Activated naive CD4-positive, alpha-beta T cell (primary cell): ENCODE measurements around the gene VPS33B.
"Not testable (repeated sequence)": the region's sequence is repeated elsewhere in the genome, so short reads cannot be mapped to it uniquely, and the experiment has no call there.

Experiments used
- DNase-seq, 4 experiments: peaks; one replicate each; lab custom pipeline; 2025; lab: John Stamatoyannopoulos, UW

VPS33B gene

GRCh38 chr15:91022075-91022831 is at the start of gene VPS33B:
Gene VPS33B (minus strand): TSS chr15:91022594. CDS start chr15:91022249, 345 bp downstream.
- DNase-seq = peak; percentile 25 to 55 (median 42)

GRCh38 chr15:91072161-91072560 is 49.8 kb upstream of the VPS33B start:
- DNase-seq = no peak

- no peak for DNase-seq
Observed at GRCh38 chr15:91070872-91071271, 48.5 kb upstream of the VPS33B start.

GRCh38 chr15:91068966-91069365 is 46.6 kb upstream of the VPS33B start:
- no peak for DNase-seq

GRCh38 chr15:91068436-91068835 is 46.0 kb upstream of the VPS33B start:
- no peak for DNase-seq

GRCh38 chr15:91067036-91067435 is 44.6 kb upstream of the VPS33B start:
- DNase-seq = no peak

GRCh38 chr15:91065505-91065904 is 43.1 kb upstream of the VPS33B start:
- no peak for DNase-seq

- no peak for DNase-seq
Observed at GRCh38 chr15:91061997-91062396, 39.6 kb upstream of the VPS33B start.

- DNase-seq = no peak
Observed at GRCh38 chr15:91061230-91061629, 38.8 kb upstream of the VPS33B start.

GRCh38 chr15:91055548-91056331 is 33.3 kb upstream of the VPS33B start:
- DNase-seq = peak in 1 of 4 experiments; percentile 5

- no peak for DNase-seq
Observed at GRCh38 chr15:91054816-91055215, 32.4 kb upstream of the VPS33B start.

- DNase-seq = no peak
Observed at GRCh38 chr15:91051248-91051647, 28.9 kb upstream of the VPS33B start.

- no peak for DNase-seq
Observed at GRCh38 chr15:91050128-91050455, 27.7 kb upstream of the VPS33B start.

- peak in 2 of 4 experiments; percentile 2 to 19 for DNase-seq
Observed at GRCh38 chr15:91049378-91050127, 27.2 kb upstream of the VPS33B start.

- no peak for DNase-seq
Observed at GRCh38 chr15:91047545-91048199, 25.3 kb upstream of the VPS33B start.

GRCh38 chr15:91046056-91046455 is 23.7 kb upstream of the VPS33B start:
- DNase-seq = not testable (repeated sequence)

- DNase-seq = no peak
Observed at GRCh38 chr15:91045065-91045464, 22.7 kb upstream of the VPS33B start.

- DNase-seq = no peak
Observed at GRCh38 chr15:91043202-91043874, 20.9 kb upstream of the VPS33B start.

GRCh38 chr15:91040856-91041255 is 18.5 kb upstream of the VPS33B start:
- no peak for DNase-seq

GRCh38 chr15:91039996-91040395 is 17.6 kb upstream of the VPS33B start:
- DNase-seq = no peak
